WTC11 (cell line): ENCODE results near the gene STAP2. TPM values are rescaled to one million over a fixed set of nuclear protein-coding genes. Genes with fewer than 3 reads are reported as not detected.

Source experiments
- ATAC-seq: fragments of 200-7000 bp; cut with Tn5 transposase; 2 replicates; pipeline ENCODE4 v1.10.0; 2021; ENCODE audit warnings: mild to moderate bottlenecking, moderate library complexity
- CTCF ChIA-PET: fragments of 300-600 bp; sonication (Branson Sonifier 250); formaldehyde crosslinking; loops from one replicate; lab custom pipeline; 2021; ENCODE audit warnings: antibody characterized with exemption; lab: Charles Lee
- POLR2A ChIA-PET: fragments of 350-600 bp; sonication (Branson Sonifier 250); formaldehyde crosslinking; loops from one replicate; lab custom pipeline; 2021; ENCODE audit warnings: antibody characterized with exemption; lab: Charles Lee
- DNase-seq: peaks from one replicate; pipeline ENCODE4 v3.0.0; 2021; ENCODE audit warnings: low spot score
- H3K27ac Mint-ChIP-seq: 2 replicates; pipeline ENCODE4 v1.8.0; 2021; ENCODE audit warnings: mixed read lengths
- H3K27me3 Mint-ChIP-seq: 2 replicates; pipeline ENCODE4 v1.8.0; 2021; ENCODE audit warnings: low read depth, mild to moderate bottlenecking, moderate library complexity, mixed read lengths
- H3K36me3 Mint-ChIP-seq: 2 replicates; pipeline ENCODE4 v1.8.0; 2021; ENCODE audit warnings: mixed read lengths
- H3K4me1 Mint-ChIP-seq: 2 replicates; pipeline ENCODE4 v1.8.0; 2022; ENCODE audit warnings: mixed read lengths
- H3K4me3 Mint-ChIP-seq: 2 replicates; pipeline ENCODE4 v1.8.0; 2021; ENCODE audit warnings: mild to moderate bottlenecking, moderate library complexity, mixed read lengths
- H3K9me3 Mint-ChIP-seq: 2 replicates; pipeline ENCODE4 v1.8.0; 2021; ENCODE audit warnings: mixed read lengths
- CREB1 ChIP-seq: sonication (generic); formaldehyde crosslinking; IDR thresholded peaks from 2 replicates; pipeline ENCODE4 v1.8.0; 2023; ENCODE audit warnings: mild to moderate bottlenecking, missing genetic modification reagents
- CREM ChIP-seq: sonication (generic); formaldehyde crosslinking; IDR thresholded peaks from 2 replicates; pipeline ENCODE4 v1.8.1; 2022; ENCODE audit warnings: mild to moderate bottlenecking, missing genetic modification reagents, moderate library complexity
- FOXP1 ChIP-seq: sonication (generic); formaldehyde crosslinking; IDR thresholded peaks from 2 replicates; pipeline ENCODE4 v1.8.0; 2022; ENCODE audit warnings: missing genetic modification reagents, mild to moderate bottlenecking, moderate library complexity, borderline replicate concordance
- MXD4 ChIP-seq: fragments of 250-450 bp; sonication (Bioruptor Pico); IDR thresholded peaks from 2 replicates; pipeline ENCODE4 v1.8.0; 2021; ENCODE audit warnings: mild to moderate bottlenecking, moderate library complexity, borderline replicate concordance
- PRRX2 ChIP-seq: fragments of 250-450 bp; sonication (Bioruptor Pico); IDR thresholded peaks from 2 replicates; pipeline ENCODE4 v1.8.0; 2021; ENCODE audit warnings: mild to moderate bottlenecking
- TCF7 ChIP-seq: sonication (generic); formaldehyde crosslinking; IDR thresholded peaks from 2 replicates; pipeline ENCODE4 v1.8.0; 2022; ENCODE audit warnings: mild to moderate bottlenecking, low read depth, missing genetic modification reagents, moderate library complexity
- TEAD4 ChIP-seq: sonication (generic); formaldehyde crosslinking; IDR thresholded peaks from 2 replicates; pipeline ENCODE4 v1.8.0; 2022; ENCODE audit warnings: mild to moderate bottlenecking, missing genetic modification reagents
- ZNF263 ChIP-seq: sonication (generic); formaldehyde crosslinking; IDR thresholded peaks from 2 replicates; pipeline ENCODE4 v1.8.1; 2022; ENCODE audit warnings: low read depth, mild to moderate bottlenecking, moderate library complexity, missing genetic modification reagents
- ZNF396 ChIP-seq: fragments of 250-450 bp; sonication (Bioruptor Pico); IDR thresholded peaks from 2 replicates; pipeline ENCODE4 v1.8.0; 2021; ENCODE audit warnings: mild to moderate bottlenecking, moderate library complexity, borderline replicate concordance
- total RNA-seq: library from RNA; stranded (reverse); gene quantifications from 3 replicates; pipeline ENCODE4 v1.2.3, GENCODE V29; 2021
- TF ChIP-seq, protein P1 (sequence below): sonication (generic); formaldehyde crosslinking; IDR thresholded peaks from 2 replicates; pipeline ENCODE4 v1.8.0; 2023; ENCODE audit warnings: missing genetic modification reagents, mild to moderate bottlenecking, borderline replicate concordance
- TF ChIP-seq, protein P2 (sequence below): sonication (generic); formaldehyde crosslinking; IDR thresholded peaks from 2 replicates; pipeline ENCODE4 v1.8.0; 2022; ENCODE audit warnings: mild to moderate bottlenecking, missing genetic modification reagents
- TF ChIP-seq, protein P3 (sequence below): sonication (generic); formaldehyde crosslinking; conservative IDR thresholded peaks from 2 replicates; pipeline ENCODE4 v1.8.1; 2022; ENCODE audit warnings: mild to moderate bottlenecking, missing genetic modification reagents
- TF ChIP-seq, protein P4 (sequence below): sonication (generic); formaldehyde crosslinking; IDR thresholded peaks from 2 replicates; pipeline ENCODE4 v1.8.0; 2022; ENCODE audit warnings: mild to moderate bottlenecking, missing genetic modification reagents
- TF ChIP-seq, protein P5 (sequence below): sonication (generic); formaldehyde crosslinking; conservative IDR thresholded peaks from 2 replicates; pipeline ENCODE4 v1.8.1; 2023; ENCODE audit warnings: mild to moderate bottlenecking, low read depth, missing genetic modification reagents, moderate library complexity

The STAP2 gene
- total RNA-seq, 1 experiment from 2014 or later = 18.2 TPM

DNA sequence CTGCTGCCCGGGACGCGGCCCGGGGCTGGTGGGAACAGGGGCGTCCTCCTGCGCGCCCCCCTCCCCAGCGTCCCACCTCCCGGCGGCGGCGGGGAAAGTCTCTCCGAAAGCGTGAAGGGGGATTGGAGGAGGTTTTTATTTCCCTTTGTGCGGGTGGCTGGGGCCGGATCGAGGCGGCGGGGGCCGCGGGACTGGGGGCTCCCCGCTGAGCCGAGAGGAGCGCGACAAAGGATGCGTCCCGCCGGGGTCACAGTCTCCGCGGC is 59.4 kb downstream of the STAP2 start:
- TF ChIP-seq CREB1 (CRISPR knock-in tag) = no peak
- no peak for TF ChIP-seq MXD4
- TF ChIP-seq, protein P1, sequence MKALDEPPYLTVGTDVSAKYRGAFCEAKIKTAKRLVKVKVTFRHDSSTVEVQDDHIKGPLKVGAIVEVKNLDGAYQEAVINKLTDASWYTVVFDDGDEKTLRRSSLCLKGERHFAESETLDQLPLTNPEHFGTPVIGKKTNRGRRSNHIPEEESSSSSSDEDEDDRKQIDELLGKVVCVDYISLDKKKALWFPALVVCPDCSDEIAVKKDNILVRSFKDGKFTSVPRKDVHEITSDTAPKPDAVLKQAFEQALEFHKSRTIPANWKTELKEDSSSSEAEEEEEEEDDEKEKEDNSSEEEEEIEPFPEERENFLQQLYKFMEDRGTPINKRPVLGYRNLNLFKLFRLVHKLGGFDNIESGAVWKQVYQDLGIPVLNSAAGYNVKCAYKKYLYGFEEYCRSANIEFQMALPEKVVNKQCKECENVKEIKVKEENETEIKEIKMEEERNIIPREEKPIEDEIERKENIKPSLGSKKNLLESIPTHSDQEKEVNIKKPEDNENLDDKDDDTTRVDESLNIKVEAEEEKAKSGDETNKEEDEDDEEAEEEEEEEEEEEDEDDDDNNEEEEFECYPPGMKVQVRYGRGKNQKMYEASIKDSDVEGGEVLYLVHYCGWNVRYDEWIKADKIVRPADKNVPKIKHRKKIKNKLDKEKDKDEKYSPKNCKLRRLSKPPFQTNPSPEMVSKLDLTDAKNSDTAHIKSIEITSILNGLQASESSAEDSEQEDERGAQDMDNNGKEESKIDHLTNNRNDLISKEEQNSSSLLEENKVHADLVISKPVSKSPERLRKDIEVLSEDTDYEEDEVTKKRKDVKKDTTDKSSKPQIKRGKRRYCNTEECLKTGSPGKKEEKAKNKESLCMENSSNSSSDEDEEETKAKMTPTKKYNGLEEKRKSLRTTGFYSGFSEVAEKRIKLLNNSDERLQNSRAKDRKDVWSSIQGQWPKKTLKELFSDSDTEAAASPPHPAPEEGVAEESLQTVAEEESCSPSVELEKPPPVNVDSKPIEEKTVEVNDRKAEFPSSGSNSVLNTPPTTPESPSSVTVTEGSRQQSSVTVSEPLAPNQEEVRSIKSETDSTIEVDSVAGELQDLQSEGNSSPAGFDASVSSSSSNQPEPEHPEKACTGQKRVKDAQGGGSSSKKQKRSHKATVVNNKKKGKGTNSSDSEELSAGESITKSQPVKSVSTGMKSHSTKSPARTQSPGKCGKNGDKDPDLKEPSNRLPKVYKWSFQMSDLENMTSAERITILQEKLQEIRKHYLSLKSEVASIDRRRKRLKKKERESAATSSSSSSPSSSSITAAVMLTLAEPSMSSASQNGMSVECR (CRISPR knock-in tag) = no peak
- TF ChIP-seq PRRX2 (CRISPR knock-in tag) = no peak
- TF ChIP-seq, protein P2, sequence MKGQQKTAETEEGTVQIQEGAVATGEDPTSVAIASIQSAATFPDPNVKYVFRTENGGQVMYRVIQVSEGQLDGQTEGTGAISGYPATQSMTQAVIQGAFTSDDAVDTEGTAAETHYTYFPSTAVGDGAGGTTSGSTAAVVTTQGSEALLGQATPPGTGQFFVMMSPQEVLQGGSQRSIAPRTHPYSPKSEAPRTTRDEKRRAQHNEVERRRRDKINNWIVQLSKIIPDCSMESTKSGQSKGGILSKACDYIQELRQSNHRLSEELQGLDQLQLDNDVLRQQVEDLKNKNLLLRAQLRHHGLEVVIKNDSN = no peak
- TF ChIP-seq ZNF263 = no peak
- TF ChIP-seq, protein P3, sequence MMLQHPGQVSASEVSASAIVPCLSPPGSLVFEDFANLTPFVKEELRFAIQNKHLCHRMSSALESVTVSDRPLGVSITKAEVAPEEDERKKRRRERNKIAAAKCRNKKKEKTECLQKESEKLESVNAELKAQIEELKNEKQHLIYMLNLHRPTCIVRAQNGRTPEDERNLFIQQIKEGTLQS (CRISPR knock-in tag) = no peak
- no peak for TF ChIP-seq CREM
- TF ChIP-seq ZNF396 (CRISPR knock-in tag) = no peak
- TF ChIP-seq, all 79 proteins: peak for 0
- no peak; the same call in 1 of the 2 replicates for ATAC-seq
- ChIA-PET CTCF (interaction anchor here (0.6 to 10.5 kb wide), 8 partner anchors 8 to 372 kb away, joined by 3 to 172 read pairs (median 4); partner anchors contain the start of gene MPND), POLR2A (no interaction called here)
- no peak for DNase-seq
- Mint-ChIP-seq H3K27ac (no peak overlapping the region), H3K27me3 (peaks cover 59% of the 10 kb centered on the region), H3K4me1 (peaks cover 8% of the 10 kb centered on the region; the same call in 1 of the 2 replicates), H3K36me3 (no peaks in the 10 kb centered on the region), H3K4me3 (peak overlapping the region; percentile 46), H3K9me3 (no peaks in the 10 kb centered on the region)

DNA sequence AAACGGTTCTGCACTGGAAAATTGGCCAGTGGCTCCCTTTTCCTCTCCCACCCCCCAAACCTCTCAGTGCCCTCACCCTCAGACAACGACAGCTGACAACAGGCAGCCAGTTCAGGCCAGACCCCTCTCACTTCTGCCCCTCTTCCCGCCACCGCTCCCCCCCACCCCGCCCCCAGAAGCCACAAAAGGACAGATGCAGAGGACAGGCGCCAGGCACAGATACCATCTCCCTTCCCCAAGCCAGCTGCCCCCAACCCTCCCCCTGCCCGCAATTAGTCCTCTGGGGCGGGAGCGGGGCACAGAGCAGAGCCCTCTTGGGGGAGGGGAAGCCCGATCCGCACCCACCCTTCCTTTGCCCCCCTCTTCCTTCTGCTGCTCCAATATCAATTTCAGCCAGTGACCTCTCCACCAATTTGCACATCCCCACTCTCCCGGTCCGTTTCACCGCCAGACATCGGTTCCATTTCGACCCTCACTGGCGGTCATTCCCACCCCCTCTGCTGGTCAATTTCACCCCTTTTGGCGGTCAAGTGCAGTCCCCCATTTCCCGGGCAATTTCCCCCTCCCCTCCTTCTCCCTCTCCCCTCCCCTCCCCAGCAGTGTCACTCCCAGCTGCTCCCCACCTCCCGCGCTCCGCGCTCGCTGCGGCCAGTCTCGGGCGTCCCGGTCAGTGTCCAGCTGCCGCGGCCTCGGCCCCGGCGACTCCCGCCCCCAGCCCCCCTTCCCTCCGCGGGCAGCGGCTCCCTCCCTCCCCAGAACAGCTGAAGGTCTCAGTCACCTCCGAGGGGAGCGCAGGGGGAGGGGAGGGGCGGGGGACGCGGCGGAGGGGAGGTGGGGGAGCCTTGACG is 60.0 kb downstream of the STAP2 start, which contains the start of gene SHD:
TSS of gene SHD (plus strand) at position 848 of the 848 bp plus-strand sequence. CDS start 798 bp downstream, outside the sequence.
- peak; percentile 48 for DNase-seq

More for the DNA sequence above, 60.0 kb downstream of the STAP2 start, which contains the start of gene SHD:
- TF ChIP-seq FOXP1 (CRISPR knock-in tag) (no peak), TEAD4 (CRISPR knock-in tag) (no peak), ZNF396 (CRISPR knock-in tag) (no peak), TCF7 (no peak)
- TF ChIP-seq, protein P4, sequence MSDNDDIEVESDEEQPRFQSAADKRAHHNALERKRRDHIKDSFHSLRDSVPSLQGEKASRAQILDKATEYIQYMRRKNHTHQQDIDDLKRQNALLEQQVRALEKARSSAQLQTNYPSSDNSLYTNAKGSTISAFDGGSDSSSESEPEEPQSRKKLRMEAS (CRISPR knock-in tag) = no peak
- TF ChIP-seq, protein P3 (CRISPR knock-in tag) = no peak
- TF ChIP-seq, protein P5, sequence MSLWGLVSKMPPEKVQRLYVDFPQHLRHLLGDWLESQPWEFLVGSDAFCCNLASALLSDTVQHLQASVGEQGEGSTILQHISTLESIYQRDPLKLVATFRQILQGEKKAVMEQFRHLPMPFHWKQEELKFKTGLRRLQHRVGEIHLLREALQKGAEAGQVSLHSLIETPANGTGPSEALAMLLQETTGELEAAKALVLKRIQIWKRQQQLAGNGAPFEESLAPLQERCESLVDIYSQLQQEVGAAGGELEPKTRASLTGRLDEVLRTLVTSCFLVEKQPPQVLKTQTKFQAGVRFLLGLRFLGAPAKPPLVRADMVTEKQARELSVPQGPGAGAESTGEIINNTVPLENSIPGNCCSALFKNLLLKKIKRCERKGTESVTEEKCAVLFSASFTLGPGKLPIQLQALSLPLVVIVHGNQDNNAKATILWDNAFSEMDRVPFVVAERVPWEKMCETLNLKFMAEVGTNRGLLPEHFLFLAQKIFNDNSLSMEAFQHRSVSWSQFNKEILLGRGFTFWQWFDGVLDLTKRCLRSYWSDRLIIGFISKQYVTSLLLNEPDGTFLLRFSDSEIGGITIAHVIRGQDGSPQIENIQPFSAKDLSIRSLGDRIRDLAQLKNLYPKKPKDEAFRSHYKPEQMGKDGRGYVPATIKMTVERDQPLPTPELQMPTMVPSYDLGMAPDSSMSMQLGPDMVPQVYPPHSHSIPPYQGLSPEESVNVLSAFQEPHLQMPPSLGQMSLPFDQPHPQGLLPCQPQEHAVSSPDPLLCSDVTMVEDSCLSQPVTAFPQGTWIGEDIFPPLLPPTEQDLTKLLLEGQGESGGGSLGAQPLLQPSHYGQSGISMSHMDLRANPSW (CRISPR knock-in tag) = no peak
- Mint-ChIP-seq H3K27ac (no peak within 1 kb of the TSS), H3K4me3 (peak within 1 kb of the TSS; percentile 90), H3K36me3 (no peaks in the 10 kb centered on the region), H3K4me1 (peaks cover 8% of the 10 kb centered on the region; the same call in 1 of the 2 replicates), H3K27me3 (peaks cover 57% of the 10 kb centered on the region), H3K9me3 (no peaks in the 10 kb centered on the region)
- ChIA-PET CTCF (interaction anchor here (0.6 to 10.5 kb wide), 11 partner anchors 8 to 373 kb away, joined by 3 to 172 read pairs (median 3); partner anchors contain the start of gene MPND), POLR2A (no interaction called here)
- ATAC-seq = peak; percentile 21
